Measurements from ENCODE around the gene LHFPL6. TPM values are rescaled to one million over a fixed set of nuclear protein-coding genes. Genes with fewer than 3 reads are reported as not detected.

The LHFPL6 gene
- total RNA-seq, 3 donors from 2014 or later (not counting 1 experiment from before 2014, with no cell fraction given), result not detected

DNA sequence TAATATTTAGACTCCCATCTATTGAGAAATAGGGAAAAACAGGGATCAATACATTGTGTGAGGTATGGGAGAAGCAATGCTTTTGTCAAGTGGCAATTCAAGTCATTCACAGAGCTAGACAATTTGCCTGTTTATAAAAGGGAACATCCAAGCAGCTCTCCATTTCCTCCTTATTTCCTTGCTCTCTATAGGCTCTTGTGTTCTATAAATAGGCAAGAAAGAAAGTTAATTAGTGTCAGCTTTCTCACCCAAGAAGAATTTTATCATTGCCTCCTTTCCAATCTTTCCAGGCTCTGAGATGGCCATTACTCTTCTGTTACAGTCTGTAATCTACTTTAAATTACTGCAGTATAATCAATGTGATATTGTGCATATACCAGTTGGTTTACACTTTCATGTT, 199.9 kb downstream of the LHFPL6 start:
- Mint-ChIP-seq H3K4me3 (no peak overlapping the region), H3K27me3 (ENCODE audit: low read depth in 2 of 2) (no peaks in the 10 kb centered on the region), H3K27ac (no peak overlapping the region), H3K4me1 (no peaks in the 10 kb centered on the region), H3K9me3 (peaks cover 2 to 6% of the 10 kb centered on the region in 2 donors), H3K36me3 (no peaks in the 10 kb centered on the region)
- no peak overlapping the region for H3K27ac ChIP-seq (ENCODE audit: low read length)
- TF ChIP-seq, protein P1, sequence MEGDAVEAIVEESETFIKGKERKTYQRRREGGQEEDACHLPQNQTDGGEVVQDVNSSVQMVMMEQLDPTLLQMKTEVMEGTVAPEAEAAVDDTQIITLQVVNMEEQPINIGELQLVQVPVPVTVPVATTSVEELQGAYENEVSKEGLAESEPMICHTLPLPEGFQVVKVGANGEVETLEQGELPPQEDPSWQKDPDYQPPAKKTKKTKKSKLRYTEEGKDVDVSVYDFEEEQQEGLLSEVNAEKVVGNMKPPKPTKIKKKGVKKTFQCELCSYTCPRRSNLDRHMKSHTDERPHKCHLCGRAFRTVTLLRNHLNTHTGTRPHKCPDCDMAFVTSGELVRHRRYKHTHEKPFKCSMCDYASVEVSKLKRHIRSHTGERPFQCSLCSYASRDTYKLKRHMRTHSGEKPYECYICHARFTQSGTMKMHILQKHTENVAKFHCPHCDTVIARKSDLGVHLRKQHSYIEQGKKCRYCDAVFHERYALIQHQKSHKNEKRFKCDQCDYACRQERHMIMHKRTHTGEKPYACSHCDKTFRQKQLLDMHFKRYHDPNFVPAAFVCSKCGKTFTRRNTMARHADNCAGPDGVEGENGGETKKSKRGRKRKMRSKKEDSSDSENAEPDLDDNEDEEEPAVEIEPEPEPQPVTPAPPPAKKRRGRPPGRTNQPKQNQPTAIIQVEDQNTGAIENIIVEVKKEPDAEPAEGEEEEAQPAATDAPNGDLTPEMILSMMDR (IDR thresholded peaks at IDR 0.05), result no peak
- no peaks in the 10 kb centered on the region for H3K9me3 ChIP-seq (ENCODE audit: control insufficient read depth, insufficient read depth, low read length)
- DNase-seq (no peak), ATAC-seq (no peak)
- no peaks in the 10 kb centered on the region for H3K36me3 ChIP-seq (ENCODE audit: control insufficient read depth, insufficient read depth, low read length)
- H3K27me3 ChIP-seq (ENCODE audit: control insufficient read depth, insufficient read depth, low read length), result no peaks in the 10 kb centered on the region
- H3K4me1 ChIP-seq (ENCODE audit: control insufficient read depth, insufficient read depth, low read length), result no peaks in the 10 kb centered on the region
- no peak overlapping the region for H3K4me3 ChIP-seq (ENCODE audit: low read length)
- intact Hi-C loops (cut with micrococcal nuclease), result no loop called here

DNA sequence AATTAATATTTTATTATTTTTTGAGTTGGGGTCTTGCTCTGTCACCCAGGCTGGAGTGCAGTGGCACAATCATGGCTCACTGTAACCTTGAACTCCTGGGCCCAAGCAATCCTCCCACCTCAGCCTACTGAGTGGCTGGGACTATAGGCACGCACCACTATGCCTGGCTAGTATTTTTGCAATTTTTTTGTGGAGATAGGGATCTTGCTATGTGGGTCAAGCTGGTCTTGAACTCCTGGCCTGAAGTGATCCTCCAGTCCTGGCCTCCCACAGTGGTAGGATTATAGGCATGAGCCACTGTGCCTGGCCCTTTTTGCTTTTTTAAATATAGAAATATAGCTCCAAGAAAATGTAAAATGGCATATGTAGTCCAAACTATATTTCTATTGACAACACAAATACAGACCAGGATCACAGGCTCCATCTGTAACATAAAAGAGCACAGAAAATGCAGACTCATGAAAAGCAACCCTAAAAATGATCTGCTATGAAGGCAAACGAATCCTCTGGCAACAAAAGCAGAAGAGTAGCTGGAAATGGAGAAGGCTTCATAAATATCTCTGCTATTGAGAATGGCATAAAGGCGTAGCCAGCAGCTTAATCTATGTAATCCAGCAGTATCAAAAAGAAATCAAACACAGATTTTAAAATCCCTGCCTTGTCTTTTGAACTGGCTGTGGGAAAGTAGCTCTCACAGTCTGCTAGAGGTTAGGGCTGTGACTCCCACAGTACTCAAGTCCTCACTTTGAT, 200.6 kb downstream of the LHFPL6 start:
- H3K27ac ChIP-seq (ENCODE audit: low read length), result no peak overlapping the region
- H3K9me3 Mint-ChIP-seq, result peaks cover 2 to 6% of the 10 kb centered on the region in 2 donors
- DNase-seq (no peak), ATAC-seq (no peak)
- no peaks in the 10 kb centered on the region for H3K36me3 Mint-ChIP-seq
- H3K4me3 ChIP-seq (ENCODE audit: low read length), result no peak overlapping the region
- TF ChIP-seq, protein P1 (IDR thresholded peaks at IDR 0.05), result no peak
- H3K36me3 ChIP-seq (ENCODE audit: control insufficient read depth, insufficient read depth, low read length), result no peaks in the 10 kb centered on the region
- no peak overlapping the region for H3K4me3 Mint-ChIP-seq
- H3K27me3 Mint-ChIP-seq (ENCODE audit: low read depth in 2 of 2), result no peaks in the 10 kb centered on the region
- H3K9me3 ChIP-seq (ENCODE audit: control insufficient read depth, insufficient read depth, low read length), result no peaks in the 10 kb centered on the region
- H3K27me3 ChIP-seq (ENCODE audit: control insufficient read depth, insufficient read depth, low read length), result no peaks in the 10 kb centered on the region
- intact Hi-C loops (cut with micrococcal nuclease), result no loop called here
- no peaks in the 10 kb centered on the region for H3K4me1 Mint-ChIP-seq
- H3K4me1 ChIP-seq (ENCODE audit: control insufficient read depth, insufficient read depth, low read length), result no peaks in the 10 kb centered on the region
- 59% methylated on average over 3 of the region's 3 CpGs for WGBS (ENCODE audit: insufficient coverage)
- no peak overlapping the region for H3K27ac Mint-ChIP-seq

DNA sequence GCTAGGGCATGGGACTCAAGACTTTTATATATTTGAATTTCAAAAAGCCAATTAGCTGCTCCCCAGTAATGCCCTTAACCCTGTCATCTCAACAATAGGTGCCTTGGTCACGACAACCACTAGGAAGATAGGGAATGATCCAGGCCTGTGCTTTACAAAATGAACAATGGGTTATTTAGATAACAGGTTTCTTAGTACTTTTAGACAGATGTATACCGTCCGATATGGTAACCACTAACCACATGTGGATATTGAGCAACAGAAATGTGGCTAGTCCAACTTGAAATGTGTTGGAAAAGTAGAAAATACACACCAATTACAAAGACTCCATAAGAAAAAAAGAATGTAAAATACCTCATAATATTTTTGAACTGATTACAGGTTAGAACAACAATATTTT, 201.2 kb downstream of the LHFPL6 start:
- Mint-ChIP-seq H3K36me3 (no peaks in the 10 kb centered on the region), H3K4me3 (no peak overlapping the region), H3K27ac (no peak overlapping the region), H3K4me1 (no peaks in the 10 kb centered on the region), H3K9me3 (peaks cover 2 to 4% of the 10 kb centered on the region in 2 donors), H3K27me3 (ENCODE audit: low read depth in 2 of 2) (no peaks in the 10 kb centered on the region)
- intact Hi-C loops (cut with micrococcal nuclease), result no loop called here
- DNase-seq (no peak), ATAC-seq (no peak)
- H3K27ac ChIP-seq (ENCODE audit: low read length), result no peak overlapping the region
- WGBS (ENCODE audit: insufficient coverage), result no CpG with 5 or more reads among the region's 3 CpGs
- TF ChIP-seq, protein P1 (IDR thresholded peaks at IDR 0.05), result no peak
- no peaks in the 10 kb centered on the region for H3K4me1 ChIP-seq (ENCODE audit: control insufficient read depth, insufficient read depth, low read length)
- no peaks in the 10 kb centered on the region for H3K9me3 ChIP-seq (ENCODE audit: control insufficient read depth, insufficient read depth, low read length)
- H3K36me3 ChIP-seq (ENCODE audit: control insufficient read depth, insufficient read depth, low read length), result no peaks in the 10 kb centered on the region
- H3K4me3 ChIP-seq (ENCODE audit: low read length), result no peak overlapping the region
- H3K27me3 ChIP-seq (ENCODE audit: control insufficient read depth, insufficient read depth, low read length), result no peaks in the 10 kb centered on the region

Data from natural killer cell (primary cell).